Measurements from ENCODE around the gene LRRC25. TPM values are rescaled to one million over a fixed set of nuclear protein-coding genes. Genes with fewer than 3 reads are reported as not detected.

LRRC25 gene
- total RNA-seq, 1 experiment from 2014 or later, result 0.12 TPM

DNA sequence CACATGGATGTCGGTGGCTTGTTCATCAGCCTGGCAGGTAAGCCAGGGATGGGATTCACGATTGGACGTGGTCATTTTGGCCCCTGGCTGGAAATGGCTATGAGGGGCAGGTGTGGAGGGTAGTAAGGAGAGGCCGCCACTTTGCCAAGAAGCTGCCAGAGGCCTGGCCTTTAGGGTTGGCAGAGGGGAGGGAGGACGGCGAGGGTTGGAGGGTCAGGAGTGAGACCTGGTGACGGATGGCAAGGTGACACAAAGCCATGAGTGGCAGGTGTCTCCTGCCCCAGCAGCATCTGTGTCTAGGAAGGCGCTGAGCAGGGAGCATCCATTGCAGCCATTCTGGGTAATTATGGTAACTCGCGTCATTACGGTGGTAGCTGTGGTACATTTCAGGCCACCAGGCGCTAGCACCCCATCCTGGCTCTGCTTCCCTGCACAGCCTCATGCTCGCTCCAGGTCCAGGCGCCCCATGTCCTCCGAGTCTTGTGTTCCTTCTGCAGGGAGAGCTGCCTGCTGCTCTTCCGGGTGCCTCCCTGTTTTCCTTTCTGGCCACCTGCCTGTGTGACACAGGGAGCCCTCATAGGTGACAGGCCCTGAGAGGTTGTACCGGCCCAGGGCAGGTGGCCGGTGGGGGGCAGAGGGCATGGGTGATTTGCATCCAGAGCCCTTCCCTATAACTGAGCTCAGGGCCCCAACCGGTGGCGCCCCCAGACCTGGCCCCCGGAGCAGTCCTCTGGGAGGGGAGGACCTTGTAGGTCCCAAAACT, 26.0 kb upstream of the LRRC25 start:
- ATAC-seq (no peak), DNase-seq (ENCODE audit: low read depth, low spot score) (no peak)
- POLR2A ChIA-PET, result no interaction called here
- H3K4me2 ChIP-seq (ENCODE audit: low read length), result no peak overlapping the region
- H3K4me3 ChIP-seq (replicated peaks in 1 of 2; ENCODE audit: low read depth in 1 of 2, low read length in 2 of 2), result no peak overlapping the region
- intact Hi-C loops (cut with micrococcal nuclease), result no loop called here
- no TSS peak for BruUV-seq (replicated peaks)
- RAD21 ChIA-PET (ENCODE audit: low non-redundant PET in 1 of 2, low total read pairs in 2 of 2, uncharacterized antibody in 2 of 2, unreplicated experiment in 2 of 2), result no interaction called here
- H3K79me2 ChIP-seq (ENCODE audit: insufficient read depth, low read length), result peaks cover 78% of the 10 kb centered on the region
- H3K36me3 ChIP-seq (ENCODE audit: control insufficient read depth in 1 of 2, insufficient read depth in 2 of 2, low read length in 2 of 2), result peaks cover 0 to 2% of the 10 kb centered on the region in 2 experiments; a peak in 2 of 4 replicates
- H3K9me2 ChIP-seq (ENCODE audit: insufficient read depth), result no peaks in the 10 kb centered on the region
- CTCF ChIA-PET, result no interaction called here
- no peak overlapping the region for H2AFZ ChIP-seq (ENCODE audit: low read depth, low read length, poor library complexity, severe bottlenecking)
- H3K9me3 ChIP-seq (ENCODE audit: control insufficient read depth in 1 of 2, insufficient read depth in 1 of 2, low read depth in 1 of 2, low read length in 2 of 2), result no peaks in the 10 kb centered on the region
- no peak for TF ChIP-seq YY1 (IDR thresholded peaks at IDR 0.05; ENCODE audit: extremely low read depth, insufficient replicate concordance, low read depth, low read length)
- no peak for TF ChIP-seq SRF (IDR thresholded peaks at IDR 0.05; ENCODE audit: low read depth)
- TF ChIP-seq SP1 (IDR thresholded peaks at IDR 0.05; ENCODE audit: low read depth), result no peak
- TF ChIP-seq FOSL1 (IDR thresholded peaks at IDR 0.05; ENCODE audit: low read depth), result no peak
- TF ChIP-seq ZFX (IDR thresholded peaks at IDR 0.05), result no peak
- no peak for TF ChIP-seq ZNF274 (IDR thresholded peaks at IDR 0.05; ENCODE audit: low read depth, low read length)
- no peak for TF ChIP-seq EZH2phosphoT487 (IDR thresholded peaks at IDR 0.05; ENCODE audit: borderline replicate concordance)
- TF ChIP-seq POLR2A (IDR thresholded peaks at IDR 0.05; ENCODE audit: borderline replicate concordance, extremely low read depth, insufficient read depth, insufficient read length), result no peak
- TF ChIP-seq, protein P1, sequence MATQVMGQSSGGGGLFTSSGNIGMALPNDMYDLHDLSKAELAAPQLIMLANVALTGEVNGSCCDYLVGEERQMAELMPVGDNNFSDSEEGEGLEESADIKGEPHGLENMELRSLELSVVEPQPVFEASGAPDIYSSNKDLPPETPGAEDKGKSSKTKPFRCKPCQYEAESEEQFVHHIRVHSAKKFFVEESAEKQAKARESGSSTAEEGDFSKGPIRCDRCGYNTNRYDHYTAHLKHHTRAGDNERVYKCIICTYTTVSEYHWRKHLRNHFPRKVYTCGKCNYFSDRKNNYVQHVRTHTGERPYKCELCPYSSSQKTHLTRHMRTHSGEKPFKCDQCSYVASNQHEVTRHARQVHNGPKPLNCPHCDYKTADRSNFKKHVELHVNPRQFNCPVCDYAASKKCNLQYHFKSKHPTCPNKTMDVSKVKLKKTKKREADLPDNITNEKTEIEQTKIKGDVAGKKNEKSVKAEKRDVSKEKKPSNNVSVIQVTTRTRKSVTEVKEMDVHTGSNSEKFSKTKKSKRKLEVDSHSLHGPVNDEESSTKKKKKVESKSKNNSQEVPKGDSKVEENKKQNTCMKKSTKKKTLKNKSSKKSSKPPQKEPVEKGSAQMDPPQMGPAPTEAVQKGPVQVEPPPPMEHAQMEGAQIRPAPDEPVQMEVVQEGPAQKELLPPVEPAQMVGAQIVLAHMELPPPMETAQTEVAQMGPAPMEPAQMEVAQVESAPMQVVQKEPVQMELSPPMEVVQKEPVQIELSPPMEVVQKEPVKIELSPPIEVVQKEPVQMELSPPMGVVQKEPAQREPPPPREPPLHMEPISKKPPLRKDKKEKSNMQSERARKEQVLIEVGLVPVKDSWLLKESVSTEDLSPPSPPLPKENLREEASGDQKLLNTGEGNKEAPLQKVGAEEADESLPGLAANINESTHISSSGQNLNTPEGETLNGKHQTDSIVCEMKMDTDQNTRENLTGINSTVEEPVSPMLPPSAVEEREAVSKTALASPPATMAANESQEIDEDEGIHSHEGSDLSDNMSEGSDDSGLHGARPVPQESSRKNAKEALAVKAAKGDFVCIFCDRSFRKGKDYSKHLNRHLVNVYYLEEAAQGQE (IDR thresholded peaks at IDR 0.05; ENCODE audit: low read depth), result no peak
- no peak for TF ChIP-seq CBX3 (IDR thresholded peaks at IDR 0.05; ENCODE audit: low read depth)
- no peak for TF ChIP-seq JUND (IDR thresholded peaks at IDR 0.05)
- TF ChIP-seq CTCF (IDR thresholded peaks at IDR 0.05 in 2 of 3, conservative IDR thresholded peaks at IDR 0.05 in 1 of 3; ENCODE audit: borderline replicate concordance in 1 of 3, insufficient read depth in 1 of 3, low read depth in 2 of 3, low read length in 2 of 3), result no peak
- TF ChIP-seq CEBPB (IDR thresholded peaks at IDR 0.05; ENCODE audit: low read depth), result no peak
- TF ChIP-seq, protein P2, sequence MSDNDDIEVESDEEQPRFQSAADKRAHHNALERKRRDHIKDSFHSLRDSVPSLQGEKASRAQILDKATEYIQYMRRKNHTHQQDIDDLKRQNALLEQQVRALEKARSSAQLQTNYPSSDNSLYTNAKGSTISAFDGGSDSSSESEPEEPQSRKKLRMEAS (IDR thresholded peaks at IDR 0.05), result no peak
- no peak for TF ChIP-seq TCF7L2 (IDR thresholded peaks at IDR 0.05; ENCODE audit: borderline replicate concordance, extremely low read depth, insufficient read depth, insufficient read length)
- TF ChIP-seq SIN3A (IDR thresholded peaks at IDR 0.05; ENCODE audit: low read depth), result no peak
- no peak for TF ChIP-seq EZH2 (IDR thresholded peaks at IDR 0.05)
- H3K27me3 ChIP-seq (ENCODE audit: insufficient read depth, low read length), result no peaks in the 10 kb centered on the region
- H3K4me1 ChIP-seq (ENCODE audit: control insufficient read depth in 1 of 2, insufficient read depth in 2 of 2, low read length in 2 of 2), result peaks cover 27 to 57% of the 10 kb centered on the region in 2 experiments
- no peak overlapping the region for H3K9ac ChIP-seq (ENCODE audit: low read length)
- H3K27ac ChIP-seq (ENCODE audit: low read depth, low read length), result no peak overlapping the region; the same call in 1 of the 2 replicates
- H4K20me1 ChIP-seq (ENCODE audit: insufficient read depth), result no peaks in the 10 kb centered on the region
